T-helper 2 cell (primary cell): ENCODE data around the gene MAB21L3.
A peak's percentile ranks its signal among the peaks of the same experiment; 100 is the strongest.

Experiments used
- DNase-seq, 5 experiments: peaks; one replicate each; pipeline versions ENCODE4 v3.0.0 to v3.0.0-alpha.2; 2012 to 2022

MAB21L3 gene

GRCh38 chr1:116111524-116112021 is 374 bp downstream of the MAB21L3 start:
- no peak for DNase-seq

- no peak for DNase-seq
Observed at GRCh38 chr1:116112388-116113140, 1.4 kb downstream of the MAB21L3 start.

GRCh38 chr1:116113615-116114014 is 2.4 kb downstream of the MAB21L3 start:
- no peak for DNase-seq

GRCh38 chr1:116115476-116116439 is 4.6 kb downstream of the MAB21L3 start:
- no peak for DNase-seq

GRCh38 chr1:116118471-116118870 is 7.3 kb downstream of the MAB21L3 start:
- DNase-seq = no peak

- no peak for DNase-seq
Observed at GRCh38 chr1:116119876-116120275, 8.7 kb downstream of the MAB21L3 start.

GRCh38 chr1:116122955-116123757 is 12.0 kb downstream of the MAB21L3 start:
- no peak for DNase-seq

GRCh38 chr1:116123837-116124533 is 12.8 kb downstream of the MAB21L3 start:
- no peak for DNase-seq

- DNase-seq = no peak
Observed at GRCh38 chr1:116125758-116126157, 14.6 kb downstream of the MAB21L3 start.

GRCh38 chr1:116126281-116126680 is 15.1 kb downstream of the MAB21L3 start:
- DNase-seq = peak in 1 of 5 experiments; percentile 71

- DNase-seq = peak in 1 of 5 experiments; percentile 16
Observed at GRCh38 chr1:116127123-116127847, 16.1 kb downstream of the MAB21L3 start.

- DNase-seq = peak in 1 of 5 experiments; percentile 70
Observed at GRCh38 chr1:116127848-116128540, 16.8 kb downstream of the MAB21L3 start.

GRCh38 chr1:116128664-116129063 is 17.5 kb downstream of the MAB21L3 start:
- DNase-seq = peak in 2 of 5 experiments; percentile 25 to 91

GRCh38 chr1:116129537-116129936 is 18.3 kb downstream of the MAB21L3 start:
- no peak for DNase-seq

GRCh38 chr1:116130356-116130755 is 19.2 kb downstream of the MAB21L3 start:
- no peak for DNase-seq

GRCh38 chr1:116131170-116131569 is 20.0 kb downstream of the MAB21L3 start:
- no peak for DNase-seq

GRCh38 chr1:116131866-116132605 is 20.8 kb downstream of the MAB21L3 start:
- DNase-seq = no peak

- DNase-seq = peak in 1 of 5 experiments; percentile 40
Observed at GRCh38 chr1:116133696-116134475, 22.7 kb downstream of the MAB21L3 start.

- no peak for DNase-seq
Observed at GRCh38 chr1:116134476-116134773, 23.2 kb downstream of the MAB21L3 start.
